GM18909 (cell line): ENCODE results near the gene STIL.
"Not testable (repeated sequence)": the region's sequence is repeated elsewhere in the genome, so short reads cannot be mapped to it uniquely, and the experiment has no call there.

Experiments
- ATAC-seq: cut with Tn5 transposase; IDR thresholded peaks from one replicate; pipeline ENCODE4 v1.9.1; 2021; ENCODE audit warnings: mild to moderate bottlenecking; ENCODE audit not compliant: unreplicated experiment, poor library complexity

Gene STIL

GRCh38 chr1:47323599-47324031 is 9.7 kb upstream of the STIL start:
- ATAC-seq: no peak

DNA sequence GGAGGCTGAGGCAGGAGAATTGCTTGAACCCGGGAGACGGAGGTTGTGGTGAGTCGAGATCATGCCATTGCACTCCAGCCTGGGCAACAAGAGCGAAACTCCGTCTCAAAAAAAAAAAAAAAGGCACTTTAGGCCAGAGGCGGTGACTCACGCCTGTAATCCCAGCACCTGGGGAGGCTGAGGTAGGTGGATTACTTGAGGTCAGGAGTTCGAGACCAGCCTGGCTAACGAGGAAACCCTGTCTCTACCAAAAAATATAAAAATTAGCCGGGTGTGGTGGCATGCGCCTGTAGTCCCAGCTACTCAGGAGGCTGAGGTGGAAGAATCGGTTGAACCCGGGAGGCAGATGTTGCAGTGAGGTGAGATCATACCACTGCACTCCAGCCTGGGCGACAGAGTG is 6.0 kb upstream of the STIL start:
- ATAC-seq: not testable (repeated sequence)

DNA sequence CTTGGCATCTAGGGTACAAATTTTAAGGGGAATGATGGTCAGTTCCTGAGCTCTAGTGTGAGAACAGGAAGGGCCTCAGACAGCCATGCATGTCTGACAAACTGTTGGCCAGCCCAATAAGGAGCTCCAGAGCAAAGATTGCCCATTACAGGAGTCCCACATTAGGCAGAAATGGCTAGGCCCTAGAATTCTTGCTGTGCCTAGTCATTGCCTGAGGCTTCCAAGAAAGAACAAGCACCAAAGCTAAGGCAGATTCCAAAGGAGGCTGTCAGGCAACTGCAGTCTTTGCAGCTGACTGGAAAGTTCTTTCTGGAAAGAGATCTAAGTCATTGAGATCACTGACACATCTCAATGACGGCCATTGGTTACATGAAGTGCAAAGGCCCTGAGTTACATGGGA is 3.9 kb upstream of the STIL start:
- no peak for ATAC-seq

DNA sequence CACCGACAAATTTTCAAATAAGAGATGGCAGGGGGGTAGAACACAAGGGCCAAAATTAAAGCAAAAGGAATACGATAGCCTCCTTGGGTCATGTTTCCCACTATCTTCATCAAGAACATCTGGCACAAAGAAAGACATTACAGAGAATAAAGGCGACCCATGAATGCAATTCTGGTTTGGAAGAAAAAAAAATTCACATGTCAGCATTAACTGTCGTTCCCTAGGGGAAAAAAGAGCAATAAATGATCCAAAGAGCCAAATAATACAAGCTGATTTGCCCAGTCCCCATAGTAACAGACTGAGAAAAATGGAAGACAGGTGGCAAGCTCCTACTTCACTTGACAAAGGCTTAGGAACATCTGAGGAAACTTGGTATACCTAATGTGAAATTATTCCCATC is 4.5 kb downstream of the STIL start:
- ATAC-seq: no peak

- no peak for ATAC-seq
Measured at GRCh38 chr1:47302472-47302871, 11.5 kb downstream of the STIL start.

DNA sequence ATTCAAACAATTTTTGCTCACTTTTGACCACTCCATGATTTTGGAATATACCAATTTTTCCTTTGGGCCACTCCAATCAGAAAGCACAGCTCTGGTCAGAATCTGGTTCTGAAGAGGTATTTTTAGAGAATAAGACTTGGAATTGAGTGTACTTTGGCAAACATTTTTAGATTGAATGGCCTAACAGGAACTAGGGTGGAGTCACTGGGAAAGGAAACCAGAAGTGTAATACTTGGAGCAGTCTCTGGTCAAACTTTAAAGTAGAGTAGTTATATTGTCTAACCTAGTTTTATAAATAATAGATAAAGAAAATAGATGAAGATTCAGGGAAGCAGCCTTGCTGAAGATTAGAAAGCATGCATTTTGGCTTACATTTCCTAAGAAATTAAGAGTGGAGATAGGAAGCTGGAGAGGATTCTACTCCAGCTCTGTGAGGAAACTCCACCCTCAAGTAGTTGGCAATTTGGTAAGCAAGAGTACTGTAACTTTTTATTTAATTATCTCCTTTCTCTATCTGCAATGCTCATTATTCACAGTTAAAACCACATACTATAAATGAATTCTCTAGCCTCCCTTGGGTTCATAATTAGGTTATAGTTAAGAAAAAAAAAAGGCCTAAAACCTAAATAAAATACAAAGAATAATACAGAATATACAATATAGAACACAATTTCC is 15.8 kb downstream of the STIL start:
- ATAC-seq: no peak

GRCh38 chr1:47295579-47295978 is 18.4 kb downstream of the STIL start:
- no peak for ATAC-seq

GRCh38 chr1:47294863-47295262 is 19.1 kb downstream of the STIL start:
- not testable (repeated sequence) for ATAC-seq

DNA sequence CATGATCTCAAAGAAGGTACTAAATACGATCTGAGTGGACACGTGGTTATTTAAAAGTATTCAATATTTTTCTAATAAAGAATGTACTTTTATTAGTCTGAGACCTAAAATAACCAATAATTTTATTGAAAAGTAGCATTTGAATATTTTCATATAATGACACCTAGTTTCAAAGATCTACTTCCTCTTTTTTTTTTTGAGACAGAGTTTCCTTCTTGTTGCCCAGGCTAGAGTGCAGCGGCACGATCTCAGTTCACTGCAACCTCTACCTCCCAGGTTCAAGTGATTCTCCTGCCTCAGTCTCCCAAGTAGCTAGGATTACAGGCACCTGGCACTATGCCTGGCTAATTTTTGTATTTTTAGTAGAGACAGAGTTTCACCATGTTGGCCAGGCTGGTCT is 25.8 kb downstream of the STIL start:
- not testable (repeated sequence) for ATAC-seq

DNA sequence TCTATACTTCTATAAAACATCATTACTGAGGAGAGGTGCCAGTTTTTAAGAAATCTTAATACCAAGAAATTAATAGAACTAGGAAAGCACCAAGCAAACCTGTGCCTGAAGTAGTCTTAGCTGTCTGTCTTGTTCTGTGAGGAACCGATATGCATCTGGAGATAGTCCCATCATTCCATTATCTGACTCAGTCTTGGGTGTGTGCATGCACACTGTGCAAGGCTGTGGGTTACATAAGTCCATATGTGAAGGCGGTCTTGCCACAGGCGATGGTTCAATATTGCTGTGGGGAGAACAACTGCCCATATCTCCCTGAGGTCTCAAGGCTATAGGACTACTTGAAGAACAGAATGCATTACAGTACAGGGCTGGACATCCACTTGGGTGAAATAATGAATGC is 33.8 kb downstream of the STIL start:
- ATAC-seq: no peak

- ATAC-seq: no peak
Measured at GRCh38 chr1:47276850-47277249, 37.1 kb downstream of the STIL start.

DNA sequence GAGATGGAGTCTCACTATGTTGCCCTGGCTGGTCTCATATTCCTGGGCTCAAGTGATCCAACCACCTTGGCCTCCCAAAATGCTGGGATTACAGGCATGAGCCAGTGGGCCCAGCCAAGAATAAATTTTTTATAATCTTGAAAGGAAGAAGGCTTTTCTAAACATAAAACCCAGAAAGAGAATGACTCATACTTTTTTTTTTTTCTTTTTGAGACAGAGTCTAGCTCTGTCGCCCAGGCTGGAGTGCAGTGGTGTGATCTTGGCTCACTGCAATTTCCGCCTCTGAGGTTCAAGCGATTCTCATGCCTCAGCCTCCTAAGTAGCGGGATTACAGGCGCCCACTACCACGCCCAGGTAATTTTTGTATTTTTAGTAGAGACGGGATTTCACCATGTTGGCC is 38.1 kb downstream of the STIL start:
- ATAC-seq: not testable (repeated sequence)

DNA sequence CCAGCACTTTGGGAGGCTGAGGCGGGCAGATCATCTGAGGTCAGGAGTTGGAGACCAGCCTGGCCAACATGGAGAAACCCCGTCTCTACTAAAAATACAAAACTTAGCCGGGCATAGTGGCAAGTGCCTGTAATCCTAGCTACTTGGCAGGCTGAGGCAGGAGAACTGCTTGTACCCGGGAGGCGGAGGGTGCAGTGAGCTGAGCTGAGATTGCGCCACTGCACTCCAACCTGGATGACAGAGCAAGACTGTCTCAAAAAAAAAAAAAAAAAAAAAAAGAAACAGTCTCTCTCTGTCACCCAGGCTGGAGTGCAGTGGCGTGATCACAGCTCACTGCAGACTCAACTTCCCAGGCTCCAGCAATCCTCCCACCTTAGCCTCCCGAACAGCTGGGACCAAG is 48.4 kb downstream of the STIL start:
- not testable (repeated sequence) for ATAC-seq

GRCh38 chr1:47262787-47263413 is 51.0 kb downstream of the STIL start:
- ATAC-seq: no peak

DNA sequence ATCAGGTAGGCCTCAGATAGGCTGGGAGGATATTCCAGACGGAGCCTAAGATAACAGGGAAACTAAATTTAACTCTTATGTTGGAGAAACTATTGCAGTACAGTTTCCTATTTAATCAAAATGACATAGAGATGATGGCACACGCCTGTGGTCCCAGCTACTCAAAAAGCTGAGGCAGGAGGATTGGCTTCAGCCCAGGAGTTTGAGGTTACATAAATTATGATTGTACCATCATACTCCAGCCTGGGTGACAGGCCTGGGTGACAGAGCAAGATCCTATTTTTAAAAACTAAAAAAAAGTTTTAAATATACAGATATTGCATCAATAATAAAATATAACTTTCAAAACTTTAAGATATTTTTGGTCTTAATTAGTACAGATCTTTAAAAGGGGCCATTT is 56.7 kb downstream of the STIL start:
- no peak for ATAC-seq

GRCh38 chr1:47252795-47253194 is 61.2 kb downstream of the STIL start:
- ATAC-seq: no peak

DNA sequence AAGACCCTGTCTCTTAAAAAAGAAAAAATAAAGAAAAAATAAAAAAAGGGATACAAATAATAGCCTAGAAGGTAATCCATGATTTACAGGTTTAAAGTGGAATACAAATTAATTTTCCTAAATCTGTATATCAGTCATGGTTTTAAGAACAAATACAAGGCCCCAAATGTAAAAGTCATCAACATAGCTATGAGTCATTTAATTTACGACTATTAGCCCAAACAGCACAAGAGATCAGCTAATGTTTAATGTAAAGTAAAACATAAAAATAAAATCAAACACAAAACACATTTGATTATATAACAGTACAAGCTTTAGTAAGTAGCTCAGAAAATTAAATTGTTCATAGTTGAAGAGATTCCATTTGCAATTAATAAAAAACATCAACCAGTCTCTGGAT is 61.6 kb downstream of the STIL start:
- ATAC-seq: no peak

- ATAC-seq: no peak
Measured at GRCh38 chr1:47249755-47250154, 64.2 kb downstream of the STIL start.

DNA sequence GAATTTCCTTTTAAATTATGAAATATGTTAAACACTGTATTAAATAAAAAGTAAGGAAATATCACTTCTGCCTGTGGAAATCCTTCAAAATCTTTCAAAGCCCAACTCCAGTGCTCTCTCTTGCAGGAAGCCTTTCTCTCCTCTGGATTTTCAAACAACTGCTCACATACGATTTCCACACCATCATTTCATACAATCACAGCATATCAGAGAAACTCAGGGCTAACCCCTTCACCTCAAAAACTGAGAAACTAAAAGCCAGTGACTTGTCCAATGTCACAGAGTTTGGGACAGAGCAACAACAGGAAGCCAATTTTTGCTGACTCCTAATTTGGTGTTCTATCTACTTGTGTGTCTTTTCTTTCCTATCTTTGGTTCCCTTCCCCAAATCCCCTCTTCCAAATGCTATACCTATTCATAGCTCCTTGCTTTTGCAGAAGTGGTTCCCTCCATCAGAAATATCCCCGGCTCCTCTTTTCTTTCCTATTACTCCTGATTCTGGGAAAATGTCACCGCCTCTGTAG is 69.5 kb downstream of the STIL start:
- ATAC-seq: no peak

GRCh38 chr1:47243910-47244309 is 70.0 kb downstream of the STIL start:
- ATAC-seq: no peak

- no peak for ATAC-seq
Measured at GRCh38 chr1:47241114-47242113, 72.5 kb downstream of the STIL start.
